GM12875 (cell line): ENCODE results near the gene JUND.
"Not testable (repeated sequence)": the region's sequence is repeated elsewhere in the genome, so short reads cannot be mapped to it uniquely, and the experiment has no call there.

Experiments used
- H3K4me3 ChIP-seq: one replicate; pipeline ENCODE4 v1.5.1; 2011; ENCODE audit warnings: low read depth, low read length, control low read depth
- TF ChIP-seq, protein P1 (sequence below): IDR thresholded peaks from 2 replicates; pipeline ENCODE4 v1.5.1; 2011; ENCODE audit warnings: low read depth, mild to moderate bottlenecking, control low read depth, inconsistent platforms, low read length, moderate library complexity, borderline replicate concordance; ENCODE audit not compliant: insufficient read depth

Gene JUND

GRCh38 chr19:18281082-18282020 is at the start of gene JUND:
Gene JUND, minus strand, starts transcription at chr19:18281622. Its CDS starts 138 bp downstream, at chr19:18281484.
- TF ChIP-seq, protein P1, sequence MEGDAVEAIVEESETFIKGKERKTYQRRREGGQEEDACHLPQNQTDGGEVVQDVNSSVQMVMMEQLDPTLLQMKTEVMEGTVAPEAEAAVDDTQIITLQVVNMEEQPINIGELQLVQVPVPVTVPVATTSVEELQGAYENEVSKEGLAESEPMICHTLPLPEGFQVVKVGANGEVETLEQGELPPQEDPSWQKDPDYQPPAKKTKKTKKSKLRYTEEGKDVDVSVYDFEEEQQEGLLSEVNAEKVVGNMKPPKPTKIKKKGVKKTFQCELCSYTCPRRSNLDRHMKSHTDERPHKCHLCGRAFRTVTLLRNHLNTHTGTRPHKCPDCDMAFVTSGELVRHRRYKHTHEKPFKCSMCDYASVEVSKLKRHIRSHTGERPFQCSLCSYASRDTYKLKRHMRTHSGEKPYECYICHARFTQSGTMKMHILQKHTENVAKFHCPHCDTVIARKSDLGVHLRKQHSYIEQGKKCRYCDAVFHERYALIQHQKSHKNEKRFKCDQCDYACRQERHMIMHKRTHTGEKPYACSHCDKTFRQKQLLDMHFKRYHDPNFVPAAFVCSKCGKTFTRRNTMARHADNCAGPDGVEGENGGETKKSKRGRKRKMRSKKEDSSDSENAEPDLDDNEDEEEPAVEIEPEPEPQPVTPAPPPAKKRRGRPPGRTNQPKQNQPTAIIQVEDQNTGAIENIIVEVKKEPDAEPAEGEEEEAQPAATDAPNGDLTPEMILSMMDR, result 0 out of 2 replicates have a peak, but pooled peaks have one; percentile 9
- H3K4me3 ChIP-seq, result peak within 1 kb of the TSS; percentile 99

- TF ChIP-seq, protein P1, result no peak
- H3K4me3 ChIP-seq, result no peak overlapping the region
Measured at GRCh38 chr19:18330868-18331267, 49.4 kb upstream of the JUND start.

DNA sequence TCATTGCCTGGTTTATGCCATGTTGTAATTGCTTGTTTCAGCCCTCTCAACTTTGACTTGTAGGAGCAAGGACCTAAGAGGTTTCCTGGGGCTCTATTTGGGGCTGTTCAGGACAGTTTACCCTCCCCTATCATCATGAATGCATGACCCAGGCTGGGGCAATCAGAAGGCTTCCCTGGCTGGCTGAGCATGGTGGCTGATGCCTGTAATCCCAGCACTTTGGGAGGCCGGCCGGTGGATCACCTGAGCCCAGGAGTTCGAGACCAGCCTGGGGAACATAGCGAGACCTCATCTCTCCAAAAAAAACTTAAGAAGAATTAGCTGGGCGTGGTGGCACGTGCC is 47.6 kb upstream of the JUND start:
- H3K4me3 ChIP-seq, result peak overlapping the region; percentile 26
- TF ChIP-seq, protein P1, result no peak

DNA sequence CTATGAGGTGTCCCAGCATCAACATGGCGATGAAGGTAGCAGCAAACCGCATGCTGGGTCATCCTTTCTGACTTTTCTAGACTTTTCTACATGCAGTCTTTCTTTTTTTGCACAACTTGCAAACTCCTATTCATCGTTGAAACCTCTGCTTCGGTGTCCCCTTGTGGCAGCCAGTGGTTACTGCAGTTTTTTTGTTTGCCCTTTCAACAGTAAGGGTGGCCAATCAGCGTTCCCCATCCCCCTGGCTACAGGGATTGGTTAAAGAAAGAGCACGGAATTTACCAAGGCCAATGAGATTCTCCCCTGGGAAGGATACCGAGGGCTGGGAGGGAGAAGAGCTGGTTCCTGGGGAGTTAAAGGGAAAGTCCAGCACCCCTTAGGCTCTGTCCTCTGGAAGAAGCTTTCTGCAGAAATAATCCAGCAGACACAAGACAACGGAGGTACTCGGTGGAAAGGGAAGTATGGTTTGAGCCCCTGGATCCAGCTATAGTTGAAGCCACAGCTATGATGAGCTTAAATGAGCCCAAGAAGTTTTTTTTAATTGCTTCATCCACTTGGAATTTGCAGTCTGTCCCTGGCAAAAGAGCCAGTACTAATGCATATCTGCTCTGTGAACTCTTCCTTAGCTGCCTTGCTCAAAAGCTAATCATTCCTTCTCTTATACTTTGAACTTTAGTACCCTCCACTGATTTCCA is 47.1 kb upstream of the JUND start:
- TF ChIP-seq, protein P1, result peak; percentile 87
- peak overlapping the region; percentile 26 for H3K4me3 ChIP-seq

DNA sequence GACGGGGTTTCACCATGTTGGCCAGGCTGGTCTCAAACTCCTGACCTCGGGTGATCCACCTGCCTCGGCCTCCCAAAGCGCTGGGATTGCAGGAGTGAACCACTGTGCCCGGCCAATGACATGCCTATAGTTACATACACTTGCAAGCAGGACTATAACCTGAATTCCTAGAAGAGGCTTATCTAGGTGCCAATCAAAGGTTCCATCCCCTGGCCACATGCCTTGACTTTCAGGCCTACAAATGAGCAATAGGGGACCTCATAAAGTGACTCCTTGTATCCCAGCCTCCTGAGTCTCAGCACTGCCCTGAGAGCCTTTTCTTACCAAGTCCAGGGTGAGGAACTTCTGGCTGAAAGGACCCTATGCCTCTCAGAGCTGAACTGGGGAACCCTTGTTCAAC is 45.4 kb upstream of the JUND start:
- TF ChIP-seq, protein P1, result no peak
- H3K4me3 ChIP-seq, result no peak overlapping the region

DNA sequence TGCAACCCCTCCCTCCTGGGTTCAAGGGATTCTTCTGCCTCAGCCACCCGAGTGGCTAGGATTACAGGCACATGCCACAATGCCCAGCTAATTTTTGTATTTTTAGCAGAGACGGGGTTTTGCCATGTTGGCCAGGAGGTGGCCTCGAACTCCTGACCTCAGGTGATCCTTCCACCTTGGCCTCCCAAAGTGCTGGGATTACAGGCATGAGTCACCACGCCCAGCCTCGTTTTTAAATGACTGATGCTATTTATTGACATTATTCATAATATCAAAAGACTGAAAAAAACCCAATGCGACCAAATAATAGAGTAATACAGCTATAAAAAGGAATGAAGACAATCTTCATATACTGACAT is 42.9 kb upstream of the JUND start:
- not testable (repeated sequence) for H3K4me3 ChIP-seq

DNA sequence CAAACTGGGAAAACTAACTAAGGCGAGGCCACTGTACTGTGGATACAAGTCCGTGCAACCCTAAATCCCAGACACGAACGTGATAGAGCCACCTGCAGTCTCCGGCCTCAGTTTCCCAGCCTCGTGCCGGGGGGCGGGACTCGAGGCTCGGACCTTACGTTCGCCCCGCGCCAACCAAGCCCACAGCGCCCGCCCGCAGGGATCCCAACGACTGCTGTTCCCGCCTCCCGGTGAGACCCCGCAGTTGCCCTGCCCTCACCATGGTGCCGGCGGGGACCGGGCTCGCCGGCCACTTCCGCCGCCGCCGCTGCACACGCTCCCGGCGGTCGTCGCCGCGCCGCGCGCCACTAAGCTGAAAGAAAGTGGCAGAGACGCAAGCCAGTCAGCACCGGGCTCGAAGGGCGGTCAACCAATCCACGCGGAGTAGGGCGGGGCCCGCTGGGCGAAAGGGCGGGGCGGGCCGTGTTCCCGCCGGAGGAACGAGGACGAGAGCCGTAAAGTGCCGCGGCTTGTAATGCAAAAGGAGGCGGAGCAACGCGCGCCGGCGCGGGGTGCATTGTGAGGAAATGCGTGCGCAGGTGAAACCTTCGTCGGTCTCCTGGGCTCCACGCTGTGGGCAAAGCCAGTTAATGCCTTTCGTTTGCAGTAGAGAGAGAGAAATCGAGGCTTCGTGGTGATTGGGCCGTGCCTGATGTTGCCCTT is 41.5 kb upstream of the JUND start, which contains the start of gene LSM4:
Gene LSM4, minus strand, starts transcription at position 318 of the 702 bp plus-strand sequence. Its CDS starts 56 bp downstream, at position 262.
- H3K4me3 ChIP-seq, result peak within 1 kb of the TSS; percentile 88
- TF ChIP-seq, protein P1, result peak; percentile 49; the same call in 1 of the 2 replicates
